SK-N-SH (cell line): ENCODE data around the gene CLCC1. TPM values are rescaled to one million over a fixed set of nuclear protein-coding genes. Genes with fewer than 3 reads are reported as not detected.

Source experiments
- CTCF ChIA-PET: fragments of 300-600, 350-600 bp; formaldehyde crosslinking; extraction: SDS; loops from one replicate; lab custom pipeline; 2021; lab: Yijun Ruan, JAX
- POLR2A ChIA-PET: fragments of 350-600 bp; sonication (Branson Sonifier 250); formaldehyde crosslinking; extraction: SDS; loops from one replicate; lab custom pipeline; 2020; ENCODE audit warnings: antibody characterized with exemption, inconsistent platforms; lab: Yijun Ruan, JAX
- DNase-seq: peaks from one replicate; pipeline ENCODE4 v3.0.0; 2012
- H2AFZ ChIP-seq: fragments of 200-600 bp; sonication (generic); 2 replicates; pipeline ENCODE4 v1.8.1; 2016; ENCODE audit warnings: antibody characterized with exemption, mild to moderate bottlenecking, low read depth
- H3F3A ChIP-seq: fragments of 200-600 bp; sonication (generic); replicated peaks from 2 replicates; pipeline ENCODE3; 2016; ENCODE audit warnings: antibody characterized with exemption, mild to moderate bottlenecking; ENCODE audit not compliant: insufficient read depth
- H3K27ac ChIP-seq, 2 experiments: fragments of 200-500 bp in 1 of 2; fragments of 200-600 bp in 1 of 2; sonication (Bioruptor generic) in 1 of 2; sonication (generic), shearing (Covaris generic) in 1 of 2; 2 replicates each; pipeline versions ENCODE4 v1.5.1 to v1.6.1; 2014 to 2016; ENCODE audit warnings: low read depth in 2 of 2, inconsistent platforms in 1 of 2, low read length in 1 of 2, mild to moderate bottlenecking in 1 of 2, mixed read lengths in 1 of 2
- H3K27me3 ChIP-seq: fragments of 200-600 bp; sonication (generic), shearing (Covaris generic); 2 replicates; pipeline ENCODE4 v1.6.1; 2016; ENCODE audit warnings: mixed run types; ENCODE audit not compliant: insufficient read depth
- H3K36me3 ChIP-seq, 2 experiments: fragments of 200-500 bp in 1 of 2; fragments of 200-600 bp in 1 of 2; sonication (Bioruptor generic) in 1 of 2; sonication (generic) in 1 of 2; replicated peaks in 1 of 2; 2 replicates each; pipeline versions ENCODE3 to v1.5.1; 2014 to 2016; ENCODE audit warnings: low read length in 1 of 2, mild to moderate bottlenecking in 1 of 2; ENCODE audit not compliant: insufficient read depth in 2 of 2, control insufficient read depth in 1 of 2
- H3K4me1 ChIP-seq, 2 experiments: fragments of 200-500 bp in 1 of 2; fragments of 200-600 bp in 1 of 2; sonication (Bioruptor generic) in 1 of 2; sonication (generic), shearing (Covaris generic) in 1 of 2; 2 replicates each; pipeline versions ENCODE4 v1.5.1 to v1.6.1; 2014 to 2016; ENCODE audit warnings: low read depth in 1 of 2, low read length in 1 of 2, mixed run types in 1 of 2; ENCODE audit not compliant: insufficient read depth in 2 of 2, control insufficient read depth in 1 of 2
- H3K4me2 ChIP-seq: fragments of 200-600 bp; sonication (generic), shearing (Covaris generic); 2 replicates; pipeline ENCODE4 v1.6.1; 2017; ENCODE audit warnings: mixed run types
- H3K4me3 ChIP-seq, 2 experiments: fragments of 200-500 bp in 1 of 2; fragments of 200-600 bp in 1 of 2; sonication (Bioruptor generic) in 1 of 2; sonication (generic), shearing (Covaris generic) in 1 of 2; 2 replicates each; pipeline versions ENCODE4 v1.5.1 to v1.8.1; 2014 to 2016; ENCODE audit warnings: low read depth in 2 of 2, inconsistent platforms in 1 of 2, low read length in 1 of 2, mild to moderate bottlenecking in 1 of 2, mixed read lengths in 1 of 2, moderate library complexity in 1 of 2
- H3K79me2 ChIP-seq: fragments of 200-600 bp; sonication (generic); 2 replicates; pipeline ENCODE4 v1.8.1; 2017; ENCODE audit warnings: mild to moderate bottlenecking; ENCODE audit not compliant: insufficient read depth
- H3K9ac ChIP-seq: fragments of 200-600 bp; sonication (generic); 2 replicates; pipeline ENCODE4 v1.6.1; 2017; ENCODE audit warnings: mixed run types
- H3K9me2 ChIP-seq: fragments of 200-600 bp; sonication (generic); 2 replicates; pipeline ENCODE4 v1.6.1; 2017; ENCODE audit warnings: mixed run types
- H3K9me3 ChIP-seq: fragments of 200-600 bp; sonication (generic); 2 replicates; pipeline ENCODE4 v1.6.1; 2017; ENCODE audit warnings: mixed run types, mild to moderate bottlenecking, moderate library complexity
- H4K20me1 ChIP-seq: fragments of 200-600 bp; sonication (generic); 2 replicates; pipeline ENCODE4 v1.6.1; 2017; ENCODE audit warnings: mild to moderate bottlenecking, mixed run types; ENCODE audit not compliant: insufficient read depth
- ELF1 ChIP-seq: IDR thresholded peaks from 2 replicates; pipeline ENCODE4 v1.4.0; 2012
- EP300 ChIP-seq, 2 experiments: IDR thresholded peaks; 2 replicates each; pipeline versions ENCODE4 v1.4.0 to v1.6.1; 2012; ENCODE audit warnings: borderline replicate concordance in 1 of 2, low read depth in 1 of 2, low read length in 1 of 2
- FOXM1 ChIP-seq: IDR thresholded peaks from 2 replicates; pipeline ENCODE4 v1.4.0; 2012; ENCODE audit warnings: low read depth, mild to moderate bottlenecking
- GABPA ChIP-seq: IDR thresholded peaks from 2 replicates; pipeline ENCODE4 v1.4.0; 2012; ENCODE audit warnings: low read depth, mild to moderate bottlenecking
- JUND ChIP-seq: IDR thresholded peaks from 2 replicates; pipeline ENCODE4 v1.4.0; 2012
- MEF2A ChIP-seq: IDR thresholded peaks from 2 replicates; pipeline ENCODE4 v1.4.0; 2012; ENCODE audit warnings: low read depth, borderline replicate concordance
- NRF1 ChIP-seq: IDR thresholded peaks from 2 replicates; pipeline ENCODE4 v1.6.1; 2012; ENCODE audit warnings: low read depth, mild to moderate bottlenecking, low read length
- PBX3 ChIP-seq: IDR thresholded peaks from 2 replicates; pipeline ENCODE4; 2012
- POLR2AphosphoS5 ChIP-seq: IDR thresholded peaks from 2 replicates; pipeline ENCODE4 v1.6.1; 2012; ENCODE audit warnings: low read depth, low read length
- RAD21 ChIP-seq: IDR thresholded peaks from 2 replicates; pipeline ENCODE4 v1.6.1; 2012; ENCODE audit warnings: mild to moderate bottlenecking, low read length
- REST ChIP-seq: IDR thresholded peaks from 2 replicates; pipeline ENCODE4 v1.6.1; 2012; ENCODE audit warnings: mild to moderate bottlenecking, low read depth, low read length, moderate library complexity
- RFX5 ChIP-seq: IDR thresholded peaks from 2 replicates; pipeline ENCODE4 v1.6.1; 2012; ENCODE audit warnings: mild to moderate bottlenecking, improper control_type of control experiment, low read length
- SIN3A ChIP-seq: IDR thresholded peaks from 2 replicates; pipeline ENCODE4 v1.6.1; 2012; ENCODE audit warnings: low read depth, mild to moderate bottlenecking, low read length, moderate library complexity, borderline replicate concordance
- SMC3 ChIP-seq: IDR thresholded peaks from 2 replicates; pipeline ENCODE4 v1.6.1; 2012; ENCODE audit warnings: low read depth, low read length, improper control_type of control experiment
- TAF1 ChIP-seq: IDR thresholded peaks from 2 replicates; pipeline ENCODE4 v1.6.1; 2012; ENCODE audit warnings: low read depth, mild to moderate bottlenecking, low read length, moderate library complexity, borderline replicate concordance
- TCF12 ChIP-seq: IDR thresholded peaks from 2 replicates; pipeline ENCODE4 v1.4.0; 2012
- USF1 ChIP-seq: IDR thresholded peaks from 2 replicates; pipeline ENCODE4 v1.4.0; 2012; ENCODE audit warnings: low read depth, borderline replicate concordance
- USF2 ChIP-seq: fragments of 150-350 bp; IDR thresholded peaks from 2 replicates; pipeline ENCODE4 v1.6.1; 2017; ENCODE audit warnings: antibody characterized with exemption, low read length, low read depth, borderline replicate concordance
- ZBTB33 ChIP-seq: IDR thresholded peaks from 2 replicates; pipeline ENCODE4 v1.4.0; 2012; ENCODE audit warnings: low read depth, borderline replicate concordance
- WGBS: methylation state at CpG from one replicate; pipeline ENCODE4 v1.1.6; 2017; ENCODE audit warnings: low lambda C conversion rate; 5-methylcytosine and 5-hydroxymethylcytosine counted together
- polyA plus RNA-seq, 3 experiments: library from polyadenylated mRNA; depleted of rRNA; stranded (reverse); fragments of >200 nt; gene quantifications; 2 replicates each; pipeline ENCODE4 v1.2.3, GENCODE V29; 2012
- TF ChIP-seq, protein P1 (sequence below): IDR thresholded peaks from 2 replicates; pipeline ENCODE4 v1.4.0; 2012; ENCODE audit warnings: low read depth

The CLCC1 gene
- polyA plus RNA-seq, 1 of the 3 experiments (the other 2 are of a cell fraction), result 20.0 TPM

DNA sequence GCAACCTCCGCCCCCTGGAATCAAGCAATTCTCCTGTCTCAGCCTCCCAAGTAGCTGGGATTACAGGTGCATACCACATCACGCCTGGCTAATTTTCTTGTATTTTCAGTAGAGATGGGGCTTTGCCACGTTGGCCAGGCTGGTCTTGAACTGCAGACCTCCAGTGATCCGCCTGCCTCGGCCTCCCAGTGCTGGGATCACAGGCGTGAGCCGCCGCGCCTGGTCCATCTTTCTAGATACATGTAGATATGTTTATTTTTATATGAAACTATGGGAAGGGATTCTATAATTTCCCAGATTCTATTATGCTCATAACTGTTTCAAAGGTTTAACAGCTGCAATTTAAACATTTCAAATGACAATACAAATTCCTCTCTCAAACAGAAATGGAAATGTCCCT lies 27.1 kb downstream of the CLCC1 start:
- TF ChIP-seq TAF1 (no peak), NRF1 (no peak), MEF2A (no peak), ELF1 (no peak), GABPA (no peak), SIN3A (no peak), USF1 (no peak), PBX3 (no peak), POLR2AphosphoS5 (no peak), RAD21 (no peak), SMC3 (no peak), RFX5 (no peak), TCF12 (no peak), EP300 (IDR thresholded peaks at IDR 0.05; ENCODE audit: borderline replicate concordance in 1 of 2, low read depth in 1 of 2, low read length in 1 of 2) (no peak), ZBTB33 (no peak), REST (no peak), JUND (no peak), USF2 (no peak), FOXM1 (no peak)
- TF ChIP-seq, protein P1, sequence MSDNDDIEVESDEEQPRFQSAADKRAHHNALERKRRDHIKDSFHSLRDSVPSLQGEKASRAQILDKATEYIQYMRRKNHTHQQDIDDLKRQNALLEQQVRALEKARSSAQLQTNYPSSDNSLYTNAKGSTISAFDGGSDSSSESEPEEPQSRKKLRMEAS, result no peak
- peaks cover 79 to 81% of the 10 kb centered on the region in 2 experiments for H3K36me3 ChIP-seq
- no peaks in the 10 kb centered on the region for H3K4me1 ChIP-seq
- WGBS, result over 99% methylated on average over 9 of the region's 9 CpGs
- ChIA-PET CTCF (no interaction called here), POLR2A (no interaction called here)
- no peak for DNase-seq
- peaks cover 17% of the 10 kb centered on the region for H3F3A ChIP-seq
- H3K79me2 ChIP-seq, result no peaks in the 10 kb centered on the region
- no peak overlapping the region for H3K4me3 ChIP-seq
- no peak overlapping the region for H3K9ac ChIP-seq
- no peak overlapping the region for H3K27ac ChIP-seq
- H3K9me2 ChIP-seq, result no peaks in the 10 kb centered on the region
- no peak overlapping the region for H3K4me2 ChIP-seq
- no peak overlapping the region for H2AFZ ChIP-seq
- H3K9me3 ChIP-seq, result no peaks in the 10 kb centered on the region
- H3K27me3 ChIP-seq, result no peaks in the 10 kb centered on the region
- no peaks in the 10 kb centered on the region for H4K20me1 ChIP-seq
